GM18505 (cell line): Measurements from ENCODE around the gene METRN.
"Not testable (repeated sequence)": the region's sequence is repeated elsewhere in the genome, so short reads cannot be mapped to it uniquely, and the experiment has no call there.

ENCODE experiments used
- ATAC-seq: cut with Tn5 transposase; IDR thresholded peaks from one replicate; pipeline ENCODE4 v1.9.1; 2021; ENCODE audit not compliant: unreplicated experiment
- POLR2A ChIP-seq: IDR thresholded peaks from 4 replicates; pipeline ENCODE4 v1.6.1; 2011; ENCODE audit warnings: borderline replicate concordance; ENCODE audit not compliant: insufficient read depth, insufficient read length; ENCODE audit errors: extremely low read depth

Gene METRN

DNA sequence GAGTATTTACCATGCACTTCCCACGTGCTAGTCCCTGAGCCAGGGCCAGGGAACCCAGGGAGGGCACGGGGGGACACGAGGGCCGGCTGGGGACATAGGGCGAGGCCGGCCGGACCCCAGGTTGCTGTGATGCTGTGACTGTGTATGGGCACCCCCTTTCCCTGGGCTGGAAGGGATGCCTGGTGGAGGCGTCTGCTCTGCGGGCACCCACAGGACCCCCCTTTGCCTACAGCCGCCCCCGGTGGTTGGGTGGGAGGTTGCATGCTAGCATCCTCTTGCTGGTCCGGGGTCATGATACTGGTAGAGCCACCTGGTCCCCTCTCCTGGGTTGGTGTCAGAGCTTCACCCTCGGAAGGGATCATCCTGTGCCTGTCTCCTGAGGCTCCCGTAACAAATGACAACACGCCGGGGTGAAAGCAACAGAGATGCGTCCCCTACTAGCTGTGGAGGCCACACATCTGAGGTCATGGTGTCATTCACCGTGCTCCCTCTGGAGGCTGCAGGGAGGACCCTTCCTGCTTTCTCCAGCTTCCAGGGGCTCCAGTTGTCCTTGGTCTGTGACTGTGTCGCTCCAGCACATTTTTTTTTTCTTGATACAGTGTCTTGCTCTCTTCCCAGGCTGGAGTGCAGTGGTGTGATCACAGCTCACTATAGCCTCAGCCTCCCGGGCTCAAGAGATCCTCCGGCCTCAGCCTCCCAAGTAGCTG lies 29.0 kb downstream of the METRN start:
- no peak for TF ChIP-seq POLR2A
- ATAC-seq, result no peak

GRCh38 chr16:745739-746138 lies 30.8 kb downstream of the METRN start:
- TF ChIP-seq POLR2A, result no peak

DNA sequence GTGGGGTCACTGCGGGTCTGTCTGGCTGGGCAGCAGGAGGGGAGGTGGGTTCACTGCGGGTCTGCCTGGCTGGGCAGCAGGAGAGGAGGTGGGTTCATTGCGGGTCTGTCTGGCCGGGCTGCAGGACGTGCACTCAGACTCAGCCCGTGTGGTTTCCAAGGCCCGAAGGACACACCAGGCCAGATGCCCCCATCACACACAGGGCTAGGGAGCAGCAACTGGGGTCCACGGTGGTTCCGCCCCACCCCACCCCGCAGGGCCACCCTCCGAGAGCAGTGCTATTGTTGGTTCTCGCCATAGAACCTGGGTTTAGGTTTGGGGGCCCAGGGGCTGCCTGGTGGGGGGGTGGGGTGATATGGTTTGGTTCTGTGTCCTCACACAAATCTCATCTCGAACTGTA lies 31.7 kb downstream of the METRN start:
- TF ChIP-seq POLR2A, result no peak
- no peak for ATAC-seq

More at GRCh38 chr16:745739-746138, 30.8 kb downstream of the METRN start:
- no peak for ATAC-seq

- ATAC-seq, result no peak
- TF ChIP-seq POLR2A, result no peak
Observed at GRCh38 chr16:747978-748746, 33.2 kb downstream of the METRN start.

GRCh38 chr16:749010-749409 lies 34.1 kb downstream of the METRN start:
- TF ChIP-seq POLR2A, result no peak
- ATAC-seq, result no peak

GRCh38 chr16:750485-750884 lies 35.6 kb downstream of the METRN start:
- ATAC-seq, result no peak
- no peak for TF ChIP-seq POLR2A

GRCh38 chr16:751152-752006 lies 36.5 kb downstream of the METRN start:
- ATAC-seq, result no peak
- TF ChIP-seq POLR2A, result no peak

GRCh38 chr16:752007-752312 lies 37.0 kb downstream of the METRN start:
- ATAC-seq, result no peak
- no peak for TF ChIP-seq POLR2A

DNA sequence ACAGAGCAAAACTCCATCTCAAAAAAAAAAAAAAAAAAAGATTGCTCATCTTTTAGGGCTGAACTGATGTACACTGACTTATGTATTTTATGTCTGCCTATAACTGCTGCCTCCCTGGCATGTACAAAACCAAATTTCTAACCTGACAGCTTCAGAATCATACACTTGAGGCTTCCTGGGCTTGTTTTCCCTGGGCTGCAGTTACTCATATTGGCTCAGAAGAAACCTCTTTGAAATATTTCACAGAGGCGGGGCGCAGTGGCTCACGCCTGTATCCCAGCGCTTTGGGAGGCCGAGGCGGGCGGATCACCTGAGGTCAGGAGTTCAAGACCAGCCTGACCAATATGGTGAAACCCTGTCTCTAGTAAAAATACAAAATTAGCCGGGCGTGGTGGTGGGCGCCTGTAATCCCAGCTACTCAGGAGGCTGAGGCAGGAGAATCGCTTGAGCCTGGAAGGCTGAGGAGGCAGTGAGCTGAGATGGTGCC lies 39.2 kb downstream of the METRN start:
- ATAC-seq, result not testable (repeated sequence)

GRCh38 chr16:754656-755055 lies 39.7 kb downstream of the METRN start:
- TF ChIP-seq POLR2A, result no peak
- no peak for ATAC-seq

DNA sequence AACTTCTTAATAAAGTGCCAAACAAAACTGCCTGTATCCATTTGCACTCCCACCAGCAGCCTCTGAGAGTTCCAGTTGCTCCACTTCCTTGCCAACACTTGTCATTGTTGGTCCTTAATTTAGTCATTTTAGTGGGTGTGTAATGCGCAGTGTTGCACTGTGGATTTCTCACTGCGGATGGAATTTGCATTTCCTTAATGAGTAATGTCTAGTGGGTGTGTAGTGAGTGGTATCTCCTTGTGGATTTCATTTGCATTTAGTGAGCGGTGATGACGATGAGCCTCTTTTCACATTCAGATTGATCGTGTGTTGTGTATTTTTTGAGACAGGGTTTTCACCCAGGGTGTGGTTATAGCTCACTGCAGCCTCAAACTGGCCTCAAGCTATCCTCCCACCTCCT lies 41.5 kb downstream of the METRN start:
- no peak for TF ChIP-seq POLR2A
- no peak for ATAC-seq

DNA sequence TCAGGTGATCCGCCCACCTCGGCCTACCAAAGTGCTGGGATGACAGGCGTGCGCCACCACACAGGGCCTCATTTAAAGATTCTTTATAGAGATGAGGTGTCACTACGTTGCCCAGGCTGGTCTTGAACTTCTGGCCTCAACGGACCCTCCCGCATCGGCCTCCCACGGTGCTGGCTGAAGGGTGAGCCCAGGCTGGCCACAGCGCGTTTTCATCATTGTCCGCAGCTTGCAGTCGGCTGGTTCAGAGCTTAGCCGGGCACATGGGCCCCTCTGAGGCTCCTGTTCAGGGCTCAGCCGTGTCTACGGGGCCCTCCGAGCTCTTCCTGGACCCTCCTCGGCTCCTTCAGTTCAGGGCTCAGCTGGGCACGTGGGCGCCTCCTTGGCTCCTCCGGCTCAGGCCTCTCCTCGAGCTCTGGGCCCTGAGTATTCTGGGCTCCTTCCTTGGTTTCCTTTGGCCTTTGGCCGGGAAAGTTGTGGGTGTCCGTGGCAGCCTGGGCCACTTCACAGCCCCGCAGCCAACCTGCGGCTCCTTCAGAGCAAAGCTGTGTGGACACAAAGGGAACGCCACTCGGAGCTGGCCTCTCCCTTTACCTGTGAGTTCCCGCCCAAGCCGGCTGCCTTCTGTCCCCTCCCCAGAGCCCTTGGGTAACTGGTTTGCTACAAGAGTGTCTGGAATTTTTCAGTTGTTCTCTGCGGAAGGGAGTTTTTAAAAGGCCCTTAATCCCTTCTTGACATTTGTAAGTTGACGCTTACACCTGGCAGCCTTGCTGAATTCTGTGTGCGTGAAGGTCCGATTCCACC lies 44.4 kb downstream of the METRN start:
- no peak for ATAC-seq
- TF ChIP-seq POLR2A, result no peak

DNA sequence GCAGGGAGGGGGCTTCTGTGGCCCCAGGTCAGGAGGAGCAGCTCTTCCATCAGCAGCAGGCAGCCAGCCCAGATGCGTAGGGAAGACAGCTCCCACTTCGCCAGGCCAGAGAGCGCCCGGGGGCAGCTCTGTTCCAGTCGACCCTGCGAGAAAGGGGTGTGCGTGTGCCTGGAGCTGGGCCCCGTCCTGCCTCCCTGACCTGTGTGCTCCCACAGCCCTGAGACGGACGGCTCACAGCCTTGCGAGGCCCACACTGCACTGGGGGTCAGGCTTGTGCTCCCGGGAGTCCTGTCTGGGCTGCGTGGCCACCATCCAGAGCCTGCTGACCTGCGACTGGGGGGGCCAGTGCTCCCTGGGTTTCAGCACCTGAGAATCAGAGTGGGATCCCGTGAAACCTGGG lies 45.1 kb downstream of the METRN start:
- no peak for TF ChIP-seq POLR2A
- no peak for ATAC-seq
